Neural cell (in vitro differentiated cells): ENCODE measurements around the gene MAP4K4. TPM values are rescaled to one million over a fixed set of nuclear protein-coding genes. Genes with fewer than 3 reads are reported as not detected.

ENCODE experiments used
- H2AFZ ChIP-seq: fragments of 200-600, 300-800 bp; sonication (generic), shearing (Covaris generic); 2 replicates; pipeline ENCODE4 v1.6.0; 2014; ENCODE audit warnings: low read depth, mild to moderate bottlenecking, antibody characterized with exemption, low read length, moderate library complexity
- H3F3A ChIP-seq: fragments of 200-600 bp; shearing (Covaris generic); 2 replicates; pipeline ENCODE4 v1.6.1; 2016; ENCODE audit warnings: mild to moderate bottlenecking, moderate library complexity, mixed read lengths, antibody characterized with exemption, low read length; ENCODE audit not compliant: insufficient read depth, poor library complexity, severe bottlenecking
- H3K27ac ChIP-seq: fragments of 200-600, 300-800 bp; sonication (generic), shearing (Covaris generic); 2 replicates; pipeline ENCODE4 v1.5.1; 2014; ENCODE audit warnings: mild to moderate bottlenecking, low read length, moderate library complexity
- H3K27me3 ChIP-seq: fragments of 300-800, 200-600 bp; sonication (generic), shearing (Covaris generic); 2 replicates; pipeline ENCODE4 v1.6.0; 2014; ENCODE audit warnings: mild to moderate bottlenecking, low read depth, low read length, moderate library complexity; ENCODE audit not compliant: insufficient read depth
- H3K36me3 ChIP-seq: fragments of 300-800, 200-600 bp; sonication (generic), shearing (Covaris generic); 2 replicates; pipeline ENCODE4 v1.5.1; 2014; ENCODE audit warnings: mild to moderate bottlenecking, antibody characterized with exemption, low read length, moderate library complexity; ENCODE audit not compliant: insufficient read depth
- H3K4me2 ChIP-seq: fragments of 300-800, 200-600 bp; sonication (generic), shearing (Covaris generic); 2 replicates; pipeline ENCODE4 v1.6.0; 2014; ENCODE audit warnings: mild to moderate bottlenecking, low read length
- H3K4me3 ChIP-seq: fragments of 300-800, 200-600 bp; sonication (generic), shearing (Covaris generic); 2 replicates; pipeline ENCODE4 v1.5.1; 2014; ENCODE audit warnings: mild to moderate bottlenecking, low read length, moderate library complexity
- H3K79me2 ChIP-seq: fragments of 200-600 bp; shearing (Covaris generic); replicated peaks from 2 replicates; pipeline ENCODE4 v1.6.0; 2014; ENCODE audit warnings: mild to moderate bottlenecking, low read length, moderate library complexity; ENCODE audit not compliant: insufficient read depth
- H3K9ac ChIP-seq: fragments of 300-800, 200-600 bp; sonication (generic), shearing (Covaris generic); 2 replicates; pipeline ENCODE4 v1.6.1; 2016; ENCODE audit warnings: mild to moderate bottlenecking, low read length, mixed read lengths
- H3K9me2 ChIP-seq: fragments of 200-600 bp; shearing (Covaris generic); 2 replicates; pipeline ENCODE4 v1.6.1; 2016; ENCODE audit warnings: mild to moderate bottlenecking, low read length, mixed read lengths; ENCODE audit not compliant: insufficient read depth
- H3K9me3 ChIP-seq: fragments of 200-600, 300-800 bp; sonication (generic), shearing (Covaris generic); 2 replicates; pipeline ENCODE4 v1.6.1; 2016; ENCODE audit warnings: mild to moderate bottlenecking, mixed run types, low read length, moderate library complexity, mixed read lengths
- H4K20me1 ChIP-seq: fragments of 200-600 bp; shearing (Covaris generic); 2 replicates; pipeline ENCODE4 v1.6.1; 2016; ENCODE audit warnings: mild to moderate bottlenecking, mixed run types; ENCODE audit not compliant: insufficient read depth
- CTCF ChIP-seq: fragments of 450-650 bp; IDR thresholded peaks from 2 replicates; pipeline ENCODE4 v1.5.1; 2014; ENCODE audit warnings: antibody characterized with exemption, mild to moderate bottlenecking, moderate library complexity; ENCODE audit not compliant: poor library complexity, severe bottlenecking
- EP300 ChIP-seq: fragments of 450-650 bp; conservative IDR thresholded peaks from 2 replicates; pipeline ENCODE4 v1.6.1; 2014; ENCODE audit warnings: antibody characterized with exemption, mild to moderate bottlenecking, moderate library complexity; ENCODE audit not compliant: poor library complexity, severe bottlenecking
- EZH2 ChIP-seq: fragments of 200-600, 300-800 bp; shearing (Covaris generic), sonication (generic); IDR thresholded peaks from 2 replicates; pipeline ENCODE4 v1.6.1; 2014; ENCODE audit warnings: antibody characterized with exemption, low read length, borderline replicate concordance, mild to moderate bottlenecking; ENCODE audit not compliant: insufficient read depth, poor library complexity, severe bottlenecking
- MXI1 ChIP-seq: fragments of 450-650 bp; conservative IDR thresholded peaks from 2 replicates; pipeline ENCODE4 v1.6.1; 2014; ENCODE audit warnings: antibody characterized with exemption, mild to moderate bottlenecking; ENCODE audit not compliant: poor library complexity, severe bottlenecking
- POLR2AphosphoS5 ChIP-seq: IDR thresholded peaks from 2 replicates; pipeline ENCODE4 v1.6.1; 2012
- RAD21 ChIP-seq: fragments of 450-650 bp; conservative IDR thresholded peaks from 2 replicates; pipeline ENCODE4 v1.6.1; 2014; ENCODE audit warnings: antibody characterized with exemption, mild to moderate bottlenecking, moderate library complexity
- REST ChIP-seq: IDR thresholded peaks from 2 replicates; pipeline ENCODE4 v1.6.1; 2012; ENCODE audit warnings: borderline replicate concordance
- SMC3 ChIP-seq: fragments of 450-650 bp; conservative IDR thresholded peaks from 2 replicates; pipeline ENCODE4 v1.6.1; 2014; ENCODE audit warnings: antibody characterized with exemption, mild to moderate bottlenecking, moderate library complexity; ENCODE audit not compliant: poor library complexity
- TAF1 ChIP-seq: IDR thresholded peaks from 2 replicates; pipeline ENCODE4 v1.6.1; 2012; ENCODE audit warnings: low read depth
- polyA plus RNA-seq: library from polyadenylated mRNA; depleted of rRNA; stranded (reverse); fragments of >200 nt; gene quantifications from 2 replicates; pipeline ENCODE4 v1.2.3, GENCODE V29; 2014

Gene MAP4K4
- polyA plus RNA-seq, 1 donor from 2014 or later = 125 TPM

- TF ChIP-seq CTCF (no peak), TAF1 (no peak)
- Histone ChIP-seq H3K4me3 (no peak overlapping the region), H3K27me3 (no peaks in the 10 kb centered on the region), H3K9me2 (no peaks in the 10 kb centered on the region), H3K4me2 (no peak overlapping the region), H3K79me2 (peaks cover 99% of the 10 kb centered on the region), H4K20me1 (peaks cover 45% of the 10 kb centered on the region), H2AFZ (no peak overlapping the region), H3K36me3 (no peaks in the 10 kb centered on the region), H3K9ac (no peak overlapping the region), H3F3A (no peaks in the 10 kb centered on the region), H3K27ac (no peak overlapping the region), H3K9me3 (no peaks in the 10 kb centered on the region)
Observed at GRCh38 chr2:101728865-101729264, 31.4 kb downstream of the MAP4K4 start.

- Histone ChIP-seq H3K27ac (no peak overlapping the region), H3K9ac (no peak overlapping the region), H3F3A (no peaks in the 10 kb centered on the region), H2AFZ (no peak overlapping the region), H3K27me3 (no peaks in the 10 kb centered on the region), H4K20me1 (peaks cover 42% of the 10 kb centered on the region), H3K4me3 (no peak overlapping the region), H3K36me3 (no peaks in the 10 kb centered on the region), H3K9me3 (no peaks in the 10 kb centered on the region), H3K9me2 (no peaks in the 10 kb centered on the region), H3K4me2 (no peak overlapping the region), H3K79me2 (peaks cover 99% of the 10 kb centered on the region)
- TF ChIP-seq CTCF (no peak), MXI1 (no peak), EP300 (no peak), SMC3 (no peak), POLR2AphosphoS5 (no peak), REST (no peak), TAF1 (no peak), RAD21 (no peak), EZH2 (no peak)
Observed at GRCh38 chr2:101729521-101730190, 32.1 kb downstream of the MAP4K4 start.
